ENCODE data around the gene AFAP1L1.

Gene AFAP1L1

DNA sequence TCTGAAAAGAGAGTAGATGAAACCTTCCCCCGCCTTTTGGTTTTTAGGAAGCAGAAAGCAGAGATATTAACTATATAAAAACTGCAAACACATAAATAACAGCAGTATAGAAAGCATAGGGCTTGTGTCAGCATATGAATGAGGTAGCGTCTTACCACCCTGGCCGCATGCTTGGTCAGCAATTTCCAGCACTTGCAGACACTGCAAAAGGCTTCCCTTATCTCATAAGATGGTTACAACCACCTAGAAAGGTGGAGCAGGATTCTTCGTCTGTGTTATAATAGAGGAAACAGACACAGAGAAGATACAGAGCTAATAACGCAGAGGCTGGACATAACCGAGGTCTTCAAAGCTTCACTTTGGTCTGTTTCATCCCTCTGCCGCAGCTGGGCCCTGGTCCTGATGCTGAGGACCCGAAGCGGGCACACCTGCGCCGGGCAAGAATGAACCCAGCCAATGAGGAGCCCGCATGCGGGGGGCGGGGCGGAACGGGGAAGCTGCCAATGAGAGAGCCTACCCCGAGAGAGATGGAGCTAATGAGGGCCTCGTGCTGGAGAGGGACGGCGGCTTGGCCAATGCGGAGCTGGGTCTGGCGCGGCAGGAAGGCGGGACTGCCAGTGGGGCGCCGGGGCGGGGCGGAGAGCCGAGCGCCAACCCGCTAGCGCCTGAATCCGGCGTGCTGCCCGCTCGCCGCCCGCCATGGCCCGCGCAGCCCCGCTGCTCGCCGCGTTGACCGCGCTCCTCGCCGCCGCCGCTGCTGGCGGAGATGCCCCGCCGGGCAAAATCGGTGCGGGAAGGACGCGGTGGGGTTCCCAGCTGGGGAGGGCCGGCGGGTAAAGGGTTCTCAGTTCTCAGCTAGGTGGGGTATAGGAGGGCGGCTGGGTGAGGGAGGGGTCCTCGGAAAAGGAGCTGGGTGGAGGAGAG, 86.0 kb downstream of the AFAP1L1 start, which contains the start of gene PCYOX1L:
Gene PCYOX1L, plus strand, starts transcription at position 677 of the 924 bp plus-strand sequence. Its CDS starts 23 bp downstream, at position 700.
- Mint-ChIP-seq H3K36me3 (ENCODE audit: low read depth) (peaks cover 36% of the 10 kb centered on the region), H3K9me3 (no peaks in the 10 kb centered on the region), H3K4me3 (peak within 1 kb of the TSS; percentile 95), H3K27me3 (no peaks in the 10 kb centered on the region), H3K4me1 (ENCODE audit: low read depth) (peaks cover 52% of the 10 kb centered on the region), H3K27ac (peak within 1 kb of the TSS; percentile 88)

- H3K4me1 Mint-ChIP-seq (ENCODE audit: low read depth): peaks cover 49% of the 10 kb centered on the region
- no peaks in the 10 kb centered on the region for H3K27me3 Mint-ChIP-seq
- H3K27ac Mint-ChIP-seq: peak overlapping the region; percentile 88
- H3K4me3 Mint-ChIP-seq: peak overlapping the region; percentile 95
- H3K9me3 Mint-ChIP-seq: no peaks in the 10 kb centered on the region
- peaks cover 32% of the 10 kb centered on the region for H3K36me3 Mint-ChIP-seq (ENCODE audit: low read depth)
Observed at GRCh38 chr5:149358294-149358651, 86.6 kb downstream of the AFAP1L1 start.

DNA sequence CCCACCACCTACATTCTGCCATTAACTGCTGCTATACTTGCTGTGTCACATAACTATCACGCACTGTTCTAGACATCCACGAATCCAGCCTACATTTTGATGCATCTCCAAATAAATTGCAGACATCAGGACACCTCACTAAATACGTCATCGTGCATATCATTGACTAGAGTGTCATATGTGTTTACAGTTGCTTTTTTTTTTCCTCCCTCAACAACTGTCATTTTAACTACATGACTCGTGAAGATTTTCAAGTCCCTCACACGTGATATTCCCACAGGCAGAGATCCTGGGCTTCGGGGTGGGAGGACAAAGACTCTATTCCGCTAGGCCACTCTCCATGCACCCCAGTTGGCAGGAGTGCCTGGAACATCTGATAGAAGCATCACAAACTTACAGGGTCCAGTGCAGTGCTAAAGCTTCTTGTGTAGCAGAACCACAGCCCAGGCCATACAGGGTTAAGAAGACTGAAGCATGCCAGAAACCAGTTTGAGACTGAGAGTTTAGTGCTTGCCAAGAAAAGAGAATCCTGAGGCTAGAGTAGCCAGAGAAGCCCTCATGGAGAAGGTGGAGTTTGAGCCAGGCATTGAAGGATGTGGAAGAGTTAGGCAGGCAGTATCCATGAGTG, 87.3 kb downstream of the AFAP1L1 start:
- Mint-ChIP-seq H3K4me1 (ENCODE audit: low read depth) (peaks cover 45% of the 10 kb centered on the region), H3K4me3 (peak overlapping the region; percentile 95), H3K9me3 (no peaks in the 10 kb centered on the region), H3K27me3 (no peaks in the 10 kb centered on the region), H3K27ac (no peak overlapping the region), H3K36me3 (ENCODE audit: low read depth) (peaks cover 27% of the 10 kb centered on the region)

DNA sequence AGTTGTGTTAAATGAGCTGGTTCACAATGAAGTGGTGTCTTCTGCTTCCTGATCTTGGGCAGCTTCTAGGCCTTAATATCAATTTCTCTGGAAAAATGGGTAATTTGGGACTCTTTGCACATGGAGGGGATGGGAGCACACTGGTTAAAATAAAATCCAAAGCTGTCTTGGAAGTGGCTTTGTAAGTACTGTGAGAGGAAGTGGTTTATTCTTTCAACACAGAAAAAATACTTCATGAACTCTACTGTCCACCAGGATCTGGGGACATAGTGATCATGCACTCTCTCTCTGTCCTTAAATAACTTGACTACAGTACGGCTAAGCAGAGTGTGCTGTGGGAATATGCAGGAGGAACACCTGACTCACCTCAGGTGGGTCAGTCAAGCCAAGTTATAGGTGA, 88.6 kb downstream of the AFAP1L1 start:
- Mint-ChIP-seq H3K27ac (peak overlapping the region; percentile 43), H3K36me3 (ENCODE audit: low read depth) (peaks cover 17% of the 10 kb centered on the region), H3K9me3 (no peaks in the 10 kb centered on the region), H3K4me3 (no peak overlapping the region), H3K4me1 (ENCODE audit: low read depth) (peaks cover 45% of the 10 kb centered on the region), H3K27me3 (no peaks in the 10 kb centered on the region)

DNA sequence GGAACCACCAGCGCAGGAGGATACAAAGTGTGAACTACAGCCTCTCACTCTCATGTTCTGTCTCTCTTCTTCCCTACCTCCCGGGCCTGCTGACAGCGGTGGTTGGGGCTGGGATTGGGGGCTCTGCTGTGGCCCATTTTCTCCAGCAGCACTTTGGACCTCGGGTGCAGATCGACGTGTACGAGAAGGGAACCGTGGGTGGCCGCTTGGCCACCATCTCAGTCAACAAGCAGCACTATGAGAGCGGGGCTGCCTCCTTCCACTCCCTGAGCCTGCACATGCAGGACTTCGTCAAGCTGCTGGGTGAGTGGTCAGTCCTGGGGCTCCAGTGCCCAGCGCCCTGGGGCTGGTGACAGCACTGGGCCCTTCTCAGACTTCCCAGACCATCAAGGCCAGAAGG, 90.9 kb downstream of the AFAP1L1 start:
- peaks cover 28% of the 10 kb centered on the region for H3K4me1 Mint-ChIP-seq (ENCODE audit: low read depth)
- peak overlapping the region; percentile 41 for H3K27ac Mint-ChIP-seq
- H3K9me3 Mint-ChIP-seq: no peaks in the 10 kb centered on the region
- H3K36me3 Mint-ChIP-seq (ENCODE audit: low read depth): peaks cover 6% of the 10 kb centered on the region
- H3K4me3 Mint-ChIP-seq: no peak overlapping the region
- no peaks in the 10 kb centered on the region for H3K27me3 Mint-ChIP-seq

DNA sequence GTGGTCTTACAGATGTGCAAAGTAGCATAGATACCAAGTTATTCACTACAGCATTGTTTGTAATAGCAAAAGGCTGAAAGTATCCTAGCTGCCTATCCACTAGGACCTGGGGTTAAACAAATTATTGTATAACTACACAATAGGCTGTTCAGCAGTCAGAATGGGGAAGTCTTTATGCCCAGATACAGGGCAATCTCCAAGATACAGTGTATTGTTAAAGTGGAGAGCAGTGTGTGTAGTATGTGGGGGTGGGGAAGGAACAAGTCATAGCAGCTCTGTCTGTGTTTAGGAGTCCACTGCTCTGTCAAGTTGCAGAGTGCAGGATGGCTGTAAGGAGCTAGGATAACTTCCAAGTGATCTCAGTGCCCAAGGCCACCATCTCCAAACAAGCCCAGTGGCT, 91.7 kb downstream of the AFAP1L1 start:
- Mint-ChIP-seq H3K9me3 (no peaks in the 10 kb centered on the region), H3K36me3 (ENCODE audit: low read depth) (peaks cover 6% of the 10 kb centered on the region), H3K27ac (no peak overlapping the region), H3K4me1 (ENCODE audit: low read depth) (peaks cover 25% of the 10 kb centered on the region), H3K27me3 (no peaks in the 10 kb centered on the region), H3K4me3 (no peak overlapping the region)

GRCh38 chr5:149363936-149364335, 92.3 kb downstream of the AFAP1L1 start:
- Mint-ChIP-seq H3K27ac (no peak overlapping the region), H3K36me3 (ENCODE audit: low read depth) (peaks cover 6% of the 10 kb centered on the region), H3K4me1 (ENCODE audit: low read depth) (peaks cover 19% of the 10 kb centered on the region), H3K9me3 (no peaks in the 10 kb centered on the region), H3K4me3 (no peak overlapping the region), H3K27me3 (no peaks in the 10 kb centered on the region)

DNA sequence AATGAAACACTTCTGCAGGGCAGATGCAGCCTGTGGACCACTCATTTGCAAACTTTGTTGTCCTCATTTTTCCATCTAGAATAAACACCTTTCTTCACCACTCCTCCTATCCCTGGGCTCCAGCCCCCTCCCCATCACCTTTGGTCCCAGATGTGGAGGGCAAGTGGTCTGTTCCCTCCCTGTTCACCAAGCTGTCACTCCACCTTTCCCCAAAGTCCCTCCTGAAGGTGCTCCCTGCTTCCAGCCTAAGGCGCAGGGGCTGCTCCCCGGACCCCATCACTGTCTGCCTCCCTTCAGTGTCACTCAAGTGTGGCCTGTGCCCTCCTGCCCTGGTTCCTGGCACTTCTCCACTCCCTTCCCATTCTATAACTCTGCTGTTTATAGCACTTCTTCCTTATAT, 93.1 kb downstream of the AFAP1L1 start:
- no peaks in the 10 kb centered on the region for H3K9me3 Mint-ChIP-seq

GRCh38 chr5:149365418-149365817, 93.8 kb downstream of the AFAP1L1 start:
- Mint-ChIP-seq H3K4me3 (no peak overlapping the region), H3K27me3 (no peaks in the 10 kb centered on the region), H3K9me3 (no peaks in the 10 kb centered on the region), H3K27ac (no peak overlapping the region), H3K4me1 (ENCODE audit: low read depth) (peaks cover 4% of the 10 kb centered on the region), H3K36me3 (ENCODE audit: low read depth) (no peaks in the 10 kb centered on the region)

More for the DNA sequence above, 93.1 kb downstream of the AFAP1L1 start:
- H3K27ac Mint-ChIP-seq: no peak overlapping the region
- no peaks in the 10 kb centered on the region for H3K27me3 Mint-ChIP-seq
- H3K36me3 Mint-ChIP-seq (ENCODE audit: low read depth): peaks cover 6% of the 10 kb centered on the region
- H3K4me1 Mint-ChIP-seq (ENCODE audit: low read depth): peaks cover 11% of the 10 kb centered on the region
- no peak overlapping the region for H3K4me3 Mint-ChIP-seq

GRCh38 chr5:149366169-149366729, 94.6 kb downstream of the AFAP1L1 start:
- H3K4me1 Mint-ChIP-seq (ENCODE audit: low read depth): no peaks in the 10 kb centered on the region
- H3K27ac Mint-ChIP-seq: no peak overlapping the region
- no peaks in the 10 kb centered on the region for H3K27me3 Mint-ChIP-seq
- no peak overlapping the region for H3K4me3 Mint-ChIP-seq
- no peaks in the 10 kb centered on the region for H3K36me3 Mint-ChIP-seq (ENCODE audit: low read depth)
- H3K9me3 Mint-ChIP-seq: no peaks in the 10 kb centered on the region

DNA sequence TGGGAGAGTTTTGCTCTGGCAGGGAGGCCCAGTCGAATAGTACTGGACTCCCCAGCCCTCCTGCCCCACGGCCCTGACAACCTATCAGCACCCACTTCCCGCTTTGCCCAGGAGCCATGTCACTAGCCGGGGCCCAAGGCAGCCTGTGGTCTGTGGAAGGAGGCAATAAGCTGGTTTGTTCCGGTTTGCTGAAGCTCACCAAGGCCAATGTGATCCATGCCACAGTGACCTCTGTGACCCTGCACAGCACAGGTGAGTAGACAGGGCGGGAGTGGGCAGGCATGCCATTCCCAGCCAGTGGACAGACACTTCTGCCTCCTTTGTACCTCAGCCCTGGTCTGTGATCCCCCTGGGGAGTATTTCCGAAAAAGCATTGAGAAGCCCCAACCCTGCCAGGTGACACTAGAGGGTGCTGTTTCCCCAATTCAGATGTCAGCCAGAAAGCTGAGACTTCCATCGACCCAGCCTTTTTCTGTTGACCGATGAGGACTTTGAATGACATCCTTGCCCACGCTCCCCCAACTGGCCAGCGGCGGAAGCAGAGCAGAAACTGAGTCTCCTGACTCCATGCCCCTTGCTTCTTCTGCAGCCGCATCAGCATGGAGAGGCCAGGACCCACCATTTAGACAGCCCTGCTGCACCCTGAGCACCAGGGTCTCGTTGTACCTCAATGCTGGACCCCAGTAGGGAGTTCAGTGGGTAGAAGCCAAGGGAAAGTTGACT, 95.8 kb downstream of the AFAP1L1 start:
- no peak overlapping the region for H3K27ac Mint-ChIP-seq
- H3K4me3 Mint-ChIP-seq: no peak overlapping the region
- no peaks in the 10 kb centered on the region for H3K9me3 Mint-ChIP-seq
- no peaks in the 10 kb centered on the region for H3K27me3 Mint-ChIP-seq
- H3K36me3 Mint-ChIP-seq (ENCODE audit: low read depth): no peaks in the 10 kb centered on the region
- H3K4me1 Mint-ChIP-seq (ENCODE audit: low read depth): no peaks in the 10 kb centered on the region

- Mint-ChIP-seq H3K9me3 (no peaks in the 10 kb centered on the region), H3K4me1 (ENCODE audit: low read depth) (no peaks in the 10 kb centered on the region), H3K36me3 (ENCODE audit: low read depth) (no peaks in the 10 kb centered on the region), H3K27ac (no peak overlapping the region), H3K27me3 (no peaks in the 10 kb centered on the region), H3K4me3 (no peak overlapping the region)
Observed at GRCh38 chr5:149367972-149368645, 96.5 kb downstream of the AFAP1L1 start.

- H3K27ac Mint-ChIP-seq: no peak overlapping the region
Observed at GRCh38 chr5:149370878-149371277, 99.2 kb downstream of the AFAP1L1 start.

DNA sequence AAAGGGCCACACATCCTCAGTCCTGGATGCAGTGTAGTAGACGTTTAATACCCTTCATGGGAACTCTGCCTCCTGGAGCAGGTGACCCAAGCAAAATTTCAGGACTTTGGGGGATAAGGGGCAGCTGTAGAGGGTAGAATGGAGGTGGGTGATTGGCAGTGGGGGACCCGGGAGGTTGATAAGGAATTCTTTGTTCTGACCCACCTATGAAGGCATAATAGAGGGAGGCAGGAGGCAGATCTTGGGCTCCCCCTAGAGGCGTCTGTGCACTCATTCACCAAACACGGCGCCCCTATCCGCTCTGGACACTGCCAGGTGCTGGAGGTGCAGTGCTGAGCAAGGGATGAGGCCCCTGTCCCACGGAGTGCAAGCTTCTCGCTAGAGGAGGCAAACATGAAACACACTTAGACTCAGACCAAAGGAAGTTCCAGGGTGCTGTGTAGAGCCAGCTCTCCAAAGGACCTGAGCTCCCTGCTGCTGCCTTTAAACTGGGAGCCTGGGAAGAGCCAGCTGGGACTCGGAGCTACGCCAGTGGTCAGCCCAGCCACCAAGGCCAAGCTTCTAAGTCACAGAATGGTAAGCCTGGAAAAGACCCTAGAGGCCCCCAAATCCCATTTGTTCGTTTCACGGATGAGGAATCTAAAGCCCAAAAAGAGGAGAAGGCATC, 99.8 kb downstream of the AFAP1L1 start:
- H3K9me3 Mint-ChIP-seq: no peaks in the 10 kb centered on the region
- H3K4me3 Mint-ChIP-seq: no peak overlapping the region
- H3K4me1 Mint-ChIP-seq (ENCODE audit: low read depth): no peaks in the 10 kb centered on the region
- no peaks in the 10 kb centered on the region for H3K36me3 Mint-ChIP-seq (ENCODE audit: low read depth)
- H3K27ac Mint-ChIP-seq: no peak overlapping the region
- no peaks in the 10 kb centered on the region for H3K27me3 Mint-ChIP-seq

More at GRCh38 chr5:149370878-149371277, 99.2 kb downstream of the AFAP1L1 start:
- H3K36me3 Mint-ChIP-seq (ENCODE audit: low read depth): no peaks in the 10 kb centered on the region
- no peaks in the 10 kb centered on the region for H3K4me1 Mint-ChIP-seq (ENCODE audit: low read depth)
- no peak overlapping the region for H3K4me3 Mint-ChIP-seq
- no peaks in the 10 kb centered on the region for H3K9me3 Mint-ChIP-seq
- no peaks in the 10 kb centered on the region for H3K27me3 Mint-ChIP-seq

All from stimulated activated naive CD8-positive, alpha-beta T cell treated with anti-CD3 and anti-CD28 coated beads, Interleukin-15, Interleukin-2, amounts not matched to agents 100 ng/mL and 50 ng/mL, for 24 hours (primary cell).